ENCODE data around the gene ENO3.

Gene ENO3

GRCh38 chr17:4950075-4950745 is 709 bp upstream of the ENO3 start:
- no peak for DNase-seq

- DNase-seq: no peak
Observed at GRCh38 chr17:4951486-4951885, 567 bp downstream of the ENO3 start.

- DNase-seq: no peak
Observed at GRCh38 chr17:4953451-4953961, 2.6 kb downstream of the ENO3 start.

- DNase-seq: no peak
Observed at GRCh38 chr17:4955091-4955490, 4.2 kb downstream of the ENO3 start.

GRCh38 chr17:4956493-4957061 is 5.7 kb downstream of the ENO3 start:
- DNase-seq: peak; percentile 28

GRCh38 chr17:4958102-4958501 is 7.2 kb downstream of the ENO3 start:
- DNase-seq: no peak

GRCh38 chr17:4959261-4959965 is 8.5 kb downstream of the ENO3 start:
- no peak for DNase-seq

- DNase-seq: no peak
Observed at GRCh38 chr17:4960279-4960922, 9.5 kb downstream of the ENO3 start.

GRCh38 chr17:4965311-4965986 is 14.5 kb downstream of the ENO3 start:
- DNase-seq: no peak

- peak; percentile 85 for DNase-seq
Observed at GRCh38 chr17:4966844-4967538, 16.1 kb downstream of the ENO3 start.

- DNase-seq: peak; percentile 89
Observed at GRCh38 chr17:4967539-4968485, 16.9 kb downstream of the ENO3 start, which contains the start of gene SPAG7. Gene SPAG7, minus strand, starts transcription at chr17:4967817. Its CDS starts 13 bp downstream, at chr17:4967804.

GRCh38 chr17:4968486-4969046 is 17.6 kb downstream of the ENO3 start:
- no peak for DNase-seq

- no peak for DNase-seq
Observed at GRCh38 chr17:4969047-4969550, 18.2 kb downstream of the ENO3 start.

GRCh38 chr17:4969551-4970173 is 18.7 kb downstream of the ENO3 start:
- DNase-seq: no peak

GRCh38 chr17:4970273-4970672 is 19.4 kb downstream of the ENO3 start:
- no peak for DNase-seq

GRCh38 chr17:4971826-4972225 is 20.9 kb downstream of the ENO3 start:
- no peak for DNase-seq

GRCh38 chr17:4972322-4972721 is 21.4 kb downstream of the ENO3 start:
- DNase-seq: no peak

GRCh38 chr17:4972752-4973151 is 21.8 kb downstream of the ENO3 start:
- no peak for DNase-seq

GRCh38 chr17:4973256-4974114 is 22.6 kb downstream of the ENO3 start:
- no peak for DNase-seq

Data from T-helper 9 cell (primary cell).